H1 (cell line): ENCODE results near the gene SPATA32. TPM values are rescaled to one million over a fixed set of nuclear protein-coding genes. Genes with fewer than 3 reads are reported as not detected.

ENCODE experiments used
- CTCF ChIA-PET: fragments of 300-600 bp; sonication (Branson Sonifier 250); formaldehyde crosslinking; loops from one replicate; lab custom pipeline; 2021; ENCODE audit not compliant: partially characterized antibody; lab: Charles Lee
- POLR2A ChIA-PET: fragments of 300-600 bp; sonication (Branson Sonifier 250); formaldehyde crosslinking; loops from one replicate; lab custom pipeline; 2021; ENCODE audit warnings: inconsistent platforms; ENCODE audit not compliant: partially characterized antibody; lab: Charles Lee
- DNase-seq, 2 experiments: peaks; one replicate each; pipeline versions ENCODE4 v3.0.0 to v3.0.0-alpha.2; 2010 to 2022; ENCODE audit warnings: low spot score in 2 of 2, low read depth in 1 of 2, mixed read lengths in 1 of 2
- FAIRE-seq: peaks from 2 replicates; lab custom pipeline; 2011; peaks lifted over from hg19 to GRCh38; lab: Jason Lieb, UNC
- H2AFZ ChIP-seq: 2 replicates; pipeline ENCODE4 v1.8.1; 2012; ENCODE audit warnings: low read length, inconsistent platforms
- H2AK5ac ChIP-seq: 2 replicates; pipeline ENCODE4 v1.6.1; 2013; ENCODE audit warnings: low read depth, low read length
- H2BK120ac ChIP-seq: replicated peaks from 2 replicates; pipeline ENCODE3; 2013; ENCODE audit warnings: low read depth, low read length, inconsistent platforms
- H2BK12ac ChIP-seq: 2 replicates; pipeline ENCODE4 v1.6.1; 2013; ENCODE audit warnings: low read depth, low read length
- H2BK15ac ChIP-seq: 2 replicates; pipeline ENCODE4 v1.6.1; 2013; ENCODE audit warnings: low read length
- H2BK20ac ChIP-seq: 2 replicates; pipeline ENCODE4 v1.6.1; 2013; ENCODE audit warnings: low read length
- H2BK5ac ChIP-seq: 2 replicates; pipeline ENCODE4 v1.6.1; 2013; ENCODE audit warnings: low read depth, low read length
- H3K14ac ChIP-seq: 2 replicates; pipeline ENCODE4 v1.6.1; 2013; ENCODE audit warnings: inconsistent platforms; ENCODE audit not compliant: insufficient read length
- H3K18ac ChIP-seq: 2 replicates; pipeline ENCODE4 v1.6.1; 2013; ENCODE audit warnings: low read length; ENCODE audit errors: extremely low read depth
- H3K23ac ChIP-seq: 2 replicates; pipeline ENCODE4 v1.6.1; 2013; ENCODE audit warnings: inconsistent platforms; ENCODE audit not compliant: insufficient read length
- H3K23me2 ChIP-seq: 2 replicates; pipeline ENCODE4 v1.6.1; 2013; ENCODE audit warnings: low read depth, low read length
- H3K27ac ChIP-seq: 2 replicates; pipeline ENCODE4 v1.6.1; 2011; ENCODE audit warnings: low read depth, low read length, inconsistent platforms
- H3K27me3 ChIP-seq, 4 experiments: replicated peaks in 1 of 4; 1 replicate in 1 of 4; 2 replicates in 3 of 4; pipeline versions ENCODE4 v1.6.1 to v1.8.1; 2011 to 2013; ENCODE audit warnings: low read length in 3 of 4, mild to moderate bottlenecking in 3 of 4, inconsistent platforms in 2 of 4, mixed read lengths in 2 of 4, moderate library complexity in 1 of 4; ENCODE audit not compliant: control insufficient read depth in 3 of 4, insufficient read depth in 3 of 4; ENCODE audit errors: extremely low read depth in 1 of 4
- H3K36me3 ChIP-seq, 4 experiments: 2 replicates each; pipeline versions ENCODE4 v1.6.1 to v1.8.1; 2011 to 2013; ENCODE audit warnings: mild to moderate bottlenecking in 4 of 4, low read length in 3 of 4, moderate library complexity in 2 of 4, control low read depth in 1 of 4, inconsistent platforms in 1 of 4; ENCODE audit not compliant: insufficient read depth in 4 of 4, control insufficient read depth in 2 of 4
- H3K4ac ChIP-seq: replicated peaks from 2 replicates; pipeline ENCODE3; 2013; ENCODE audit warnings: low read length, low read depth, mixed read lengths, inconsistent platforms; ENCODE audit not compliant: insufficient read length
- H3K4me1 ChIP-seq, 4 experiments: replicated peaks in 1 of 4; 1 replicate in 1 of 4; 2 replicates in 3 of 4; pipeline versions ENCODE4 v1.6.1 to v1.8.1; 2011 to 2013; ENCODE audit warnings: low read length in 3 of 4, inconsistent platforms in 2 of 4, mixed read lengths in 1 of 4; ENCODE audit not compliant: insufficient read depth in 4 of 4, control insufficient read depth in 3 of 4
- H3K4me2 ChIP-seq, 2 experiments: 2 replicates each; pipeline versions ENCODE4 v1.6.1 to v1.8.1; 2011 to 2013; ENCODE audit warnings: low read depth in 2 of 2, low read length in 2 of 2, control low read depth in 1 of 2, inconsistent platforms in 1 of 2, mild to moderate bottlenecking in 1 of 2; ENCODE audit not compliant: insufficient read depth in 1 of 2
- H3K4me3 ChIP-seq, 4 experiments: fragments of 200-600, 300-600 bp in 1 of 4; sonication (generic), shearing (Covaris generic), sonication (Bioruptor Twin) in 1 of 4; 2 replicates each; pipeline versions ENCODE4 v1.5.1 to v1.8.1; 2011 to 2016; ENCODE audit warnings: low read length in 4 of 4, low read depth in 3 of 4, control low read depth in 2 of 4, inconsistent platforms in 2 of 4, mild to moderate bottlenecking in 2 of 4, mixed read lengths in 1 of 4, moderate library complexity in 1 of 4; ENCODE audit not compliant: insufficient read depth in 2 of 4; ENCODE audit errors: extremely low read depth in 1 of 4
- H3K56ac ChIP-seq: replicated peaks from 2 replicates; pipeline ENCODE3; 2013; ENCODE audit warnings: low read depth, mild to moderate bottlenecking, mixed read lengths, low read length, inconsistent platforms; ENCODE audit not compliant: insufficient read length
- H3K79me1 ChIP-seq: 2 replicates; pipeline ENCODE4 v1.6.1; 2013; ENCODE audit warnings: low read depth, low read length, control low read depth
- H3K79me2 ChIP-seq, 2 experiments: 2 replicates each; pipeline versions ENCODE4 v1.6.1 to v1.8.1; 2012 to 2013; ENCODE audit warnings: low read length in 2 of 2, mild to moderate bottlenecking in 2 of 2, inconsistent platforms in 1 of 2; ENCODE audit not compliant: insufficient read depth in 2 of 2, control insufficient read depth in 1 of 2
- H3K9ac ChIP-seq, 4 experiments: replicated peaks in 1 of 4; 1 replicate in 1 of 4; 2 replicates in 3 of 4; pipeline versions ENCODE4 v1.6.1 to v1.8.1; 2011 to 2013; ENCODE audit warnings: low read depth in 3 of 4, low read length in 3 of 4, control low read depth in 2 of 4, mild to moderate bottlenecking in 2 of 4, moderate library complexity in 2 of 4, inconsistent platforms in 1 of 4; ENCODE audit errors: extremely low read depth in 1 of 4
- H3K9me3 ChIP-seq, 2 experiments: 2 replicates each; pipeline versions ENCODE4 v1.6.1 to v1.8.1; 2012 to 2013; ENCODE audit warnings: mild to moderate bottlenecking in 2 of 2, moderate library complexity in 2 of 2, control low read depth in 1 of 2, inconsistent platforms in 1 of 2, low read depth in 1 of 2, low read length in 1 of 2, mixed read lengths in 1 of 2; ENCODE audit not compliant: insufficient read depth in 2 of 2
- H4K20me1 ChIP-seq, 2 experiments: replicated peaks in 1 of 2; 2 replicates each; pipeline versions ENCODE3 to v1.8.1; 2011 to 2013; ENCODE audit warnings: inconsistent platforms in 2 of 2, low read length in 2 of 2, mild to moderate bottlenecking in 1 of 2; ENCODE audit not compliant: insufficient read depth in 2 of 2, control insufficient read depth in 1 of 2
- H4K5ac ChIP-seq: 2 replicates; pipeline ENCODE4 v1.6.1; 2013; ENCODE audit warnings: low read length, low read depth, mixed read lengths, inconsistent platforms; ENCODE audit not compliant: insufficient read length
- H4K8ac ChIP-seq: 2 replicates; pipeline ENCODE4 v1.8.0; 2013; ENCODE audit warnings: mild to moderate bottlenecking, moderate library complexity, low read length, inconsistent platforms; ENCODE audit not compliant: insufficient read depth; ENCODE audit errors: extremely low read depth
- H4K91ac ChIP-seq: replicated peaks from 2 replicates; pipeline ENCODE3; 2013; ENCODE audit warnings: low read length, mixed read lengths, inconsistent platforms; ENCODE audit not compliant: insufficient read length
- CTCF ChIP-seq, 3 experiments: IDR thresholded peaks; 1 replicate in 2 of 3; 2 replicates in 1 of 3; pipeline versions ENCODE4 v1.5.1 to v1.6.1; 2011; ENCODE audit warnings: low read length in 3 of 3, mild to moderate bottlenecking in 3 of 3, inconsistent platforms in 2 of 3, low read depth in 1 of 3, moderate library complexity in 1 of 3; ENCODE audit not compliant: insufficient read depth in 1 of 3; ENCODE audit errors: control extremely low read depth in 1 of 3
- E2F6 ChIP-seq: IDR thresholded peaks from 2 replicates; pipeline ENCODE4 v1.6.1; 2012; ENCODE audit warnings: inconsistent platforms
- KDM1A ChIP-seq: fragments of 200-600, 300-600 bp; sonication (generic); IDR thresholded peaks from 2 replicates; pipeline ENCODE4 v1.7.1; 2016; ENCODE audit warnings: mild to moderate bottlenecking, low read length, borderline replicate concordance
- RFX5 ChIP-seq: IDR thresholded peaks from 2 replicates; pipeline ENCODE4 v1.6.1; 2011; ENCODE audit warnings: low read depth, low read length, improper control_type of control experiment, borderline replicate concordance
- SAP30 ChIP-seq: fragments of 300-600 bp; sonication (generic); IDR thresholded peaks from 2 replicates; pipeline ENCODE4 v1.7.1; 2012; ENCODE audit warnings: low read length, moderate library complexity, mild to moderate bottlenecking, inconsistent platforms; ENCODE audit not compliant: insufficient read depth, insufficient replicate concordance
- SIRT6 ChIP-seq: IDR thresholded peaks from one replicate; pipeline ENCODE4 v1.7.1; 2012; ENCODE audit warnings: low read length, inconsistent platforms
- WGBS, 2 experiments: shearing (Covaris generic) in 1 of 2; methylation state at CpG; one replicate each; pipeline versions ENCODE4 v1.1.6 to v1.1.7; 2013 to 2015; ENCODE audit warnings: low lambda C conversion rate in 2 of 2, mixed read lengths in 2 of 2, inconsistent platforms in 1 of 2, low coverage in 1 of 2, missing lambda C conversion rate in 1 of 2; ENCODE audit not compliant: insufficient replicate concordance in 2 of 2, insufficient coverage in 1 of 2, insufficient read length in 1 of 2; ENCODE audit errors: extremely low coverage in 1 of 2, missing lambda C conversion rate in 1 of 2; 5-methylcytosine and 5-hydroxymethylcytosine counted together
- polyA plus RNA-seq, 7 experiments: library from polyadenylated mRNA; depleted of rRNA in 3 of 7; stranded (reverse) in 5 of 7; unstranded in 2 of 7; fragments of >200 nt in 5 of 7; fragments of 200-250 nt in 2 of 7; gene quantifications; 1 replicate in 5 of 7; 2 replicates in 1 of 7; 4 replicates in 1 of 7; pipeline versions ENCODE4 v1.2.1 to v1.2.3, GENCODE V29; 2011 to 2013; ENCODE audit warnings: missing spikeins in 2 of 7, mixed read lengths in 2 of 7
- total RNA-seq: library from RNA; stranded (reverse); fragmentation: NEBNext Ultra II Directional; extraction: Animal tissue kit (Norgen Biotek cat#: 25700); gene quantifications from 2 replicates; pipeline ENCODE4 v1.2.1, GENCODE V29; 2021

SPATA32 gene
- total and polyA plus RNA-seq, 2 of the 8 experiments (the other 6 are each of a cell fraction or from before 2014, with no cell fraction given), result 0.24 TPM; not detected in 1

DNA sequence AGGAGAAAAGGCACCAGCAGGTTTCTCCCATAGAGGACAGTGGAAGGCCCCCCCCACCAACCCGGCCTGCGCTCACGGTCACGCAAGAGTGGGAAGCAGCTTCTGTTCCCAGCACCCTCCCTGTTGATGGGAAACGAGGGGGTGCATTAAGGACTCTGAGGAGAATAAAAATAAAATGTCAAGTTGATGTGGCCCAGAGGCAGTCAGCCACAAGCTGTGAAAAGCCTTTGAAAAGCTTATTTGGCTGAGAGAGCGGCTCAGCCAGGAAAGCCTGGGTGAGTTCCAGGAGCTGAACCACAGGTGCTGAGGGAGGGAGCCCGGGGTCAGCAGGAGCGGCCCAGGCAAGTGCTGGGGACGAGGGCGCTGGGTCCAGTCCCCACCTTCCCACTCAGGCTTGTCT is 26.9 kb upstream of the SPATA32 start:
- no peak overlapping the region for H2BK120ac ChIP-seq
- no peak overlapping the region for H4K91ac ChIP-seq
- H3K4me1 ChIP-seq, result peaks cover 0 to 5% (median 0%) of the 10 kb centered on the region in 4 experiments; a peak in 1 of 7 replicates
- no peak overlapping the region for H3K23ac ChIP-seq
- ChIA-PET CTCF (interaction anchor here (0.6 to 29.1 kb wide), 4 partner anchors 15 to 101 kb away, joined by 3 to 579 read pairs (median 50); no protein-coding TSS in a partner anchor), POLR2A (interaction anchor here (1.2 kb wide), 2 partner anchors 24 to 128 kb away, joined by 3 to 4 read pairs; partner anchors contain the start of gene HEXIM2)
- no peak overlapping the region for H3K4me2 ChIP-seq
- DNase-seq, result no peak
- no peak overlapping the region for H2BK15ac ChIP-seq
- H3K9me3 ChIP-seq, result no peaks in the 10 kb centered on the region
- no peak overlapping the region for H3K14ac ChIP-seq
- no peaks in the 10 kb centered on the region for H3K23me2 ChIP-seq
- H2AK5ac ChIP-seq, result no peak overlapping the region
- no peak overlapping the region for H2BK5ac ChIP-seq
- no peak overlapping the region for H2AFZ ChIP-seq
- H3K36me3 ChIP-seq, result peaks cover 0 to 7% (median 5%) of the 10 kb centered on the region in 4 experiments; a peak in 2 of 8 replicates
- H4K8ac ChIP-seq, result no peak overlapping the region
- no peak overlapping the region for H2BK20ac ChIP-seq
- peaks cover 7% of the 10 kb centered on the region for H3K79me1 ChIP-seq
- no peak overlapping the region for H4K5ac ChIP-seq
- H3K18ac ChIP-seq, result no peak overlapping the region
- no peak overlapping the region for H3K4ac ChIP-seq
- H3K27me3 ChIP-seq, result no peaks in the 10 kb centered on the region
- H3K27ac ChIP-seq, result no peak overlapping the region
- FAIRE-seq, result no peak
- no peaks in the 10 kb centered on the region for H3K79me2 ChIP-seq
- H2BK12ac ChIP-seq, result no peak overlapping the region
- H3K4me3 ChIP-seq, result no peak overlapping the region
- 92% methylated on average over 10 of the region's 10 CpGs; no CpG with 5 or more reads in 1 of the 2 experiments for WGBS, 2 experiments
- no peak overlapping the region for H3K9ac ChIP-seq
- H4K20me1 ChIP-seq, result peaks cover 3 to 4% of the 10 kb centered on the region in 2 experiments
- no peak for TF ChIP-seq RFX5
- no peak for TF ChIP-seq CTCF (IDR thresholded peaks at IDR 0.05; ENCODE audit: control extremely low read depth in 1 of 3, insufficient read depth in 1 of 3, low read depth in 1 of 3, low read length in 3 of 3)
- no peak for TF ChIP-seq SAP30
- no peak for TF ChIP-seq KDM1A
- TF ChIP-seq SIRT6, result no peak
- TF ChIP-seq E2F6, result no peak
- H3K56ac ChIP-seq, result no peak overlapping the region
